Gastrocnemius medialis (tissue), 4 donors: Measurements from ENCODE around the gene GIPC3. TPM values are rescaled to one million over a fixed set of nuclear protein-coding genes. Genes with fewer than 3 reads are reported as not detected.

ENCODE experiments used
- ATAC-seq, 2 donors: fragments of 150-250 bp; one replicate each; pipeline ENCODE4 v1.9.1; 2016
- DNase-seq, 2 donors: peaks; one replicate each; pipeline ENCODE4 v3.0.0-alpha.2; 2019
- H3K27ac ChIP-seq, 4 donors: fragments of 200-600 bp; sonication (generic); 1 replicate in 1 of 4; 2 replicates in 3 of 4; pipeline ENCODE4 v1.5.1; 2016 to 2018; ENCODE audit warnings: mild to moderate bottlenecking in 2 of 4, moderate library complexity in 1 of 4
- H3K27me3 ChIP-seq, 3 donors: fragments of 200-600 bp; sonication (generic) in 2 of 3; 1 replicate in 1 of 3; 2 replicates in 2 of 3; pipeline versions ENCODE4 v1.5.1 to v1.6.0; 2016 to 2019; ENCODE audit warnings: mild to moderate bottlenecking in 1 of 3, moderate library complexity in 1 of 3
- H3K36me3 ChIP-seq, 2 donors: fragments of 200-600 bp; sonication (generic) in 1 of 2; one replicate each; pipeline ENCODE4 v1.5.1; 2017 to 2018
- H3K4me1 ChIP-seq, 2 donors: fragments of 200-600 bp; sonication (generic) in 1 of 2; one replicate each; pipeline ENCODE4 v1.5.1; 2016 to 2017; ENCODE audit warnings: mild to moderate bottlenecking in 2 of 2
- H3K4me3 ChIP-seq, 4 donors: fragments of 200-600 bp; sonication (generic) in 3 of 4; 1 replicate in 1 of 4; 2 replicates in 3 of 4; pipeline ENCODE4 v1.5.1; 2016 to 2019; ENCODE audit warnings: mild to moderate bottlenecking in 2 of 4
- H3K9me3 ChIP-seq, 3 donors: fragments of 200-600 bp; sonication (generic) in 2 of 3; 1 replicate in 1 of 3; 2 replicates in 2 of 3; pipeline ENCODE4 v1.5.1; 2016 to 2019
- POLR2A ChIP-seq, 2 donors: fragments of 450-650 bp; IDR thresholded peaks; one replicate each; pipeline ENCODE4 v1.6.1; 2017; ENCODE audit warnings: antibody characterized with exemption in 2 of 2, mild to moderate bottlenecking in 2 of 2, moderate library complexity in 2 of 2
- in situ Hi-C, 4 donors: fragments of 200-750 bp; cut with MboI; loops; one replicate each; pipeline versions ENCODE4 v1.15.0 to v1.8.0; 2017; ENCODE audit warnings: low sequenced_read_pairs in 4 of 4
- intact Hi-C: fragments of 100-400 bp; cut with DNase I; formaldehyde crosslinking; loops from one replicate; pipeline ENCODE4 v1.15.1; 2023; ENCODE audit warnings: low total_unique reads
- total RNA-seq, 4 donors: library from RNA; depleted of rRNA; stranded (reverse); fragments of >200 nt; gene quantifications; one replicate each; pipeline versions ENCODE4 v1.1.0 to v1.2.3, GENCODE V29; 2016
- TF ChIP-seq, protein P1 (sequence below), 5 experiments: fragments of 450-650 bp in 3 of 5; fragments of 200-600 bp in 2 of 5; sonication (generic) in 2 of 5; IDR thresholded peaks in 4 of 5; conservative IDR thresholded peaks in 1 of 5; 1 replicate in 4 of 5; 2 replicates in 1 of 5; pipeline ENCODE4 v1.5.1; 2016 to 2019; ENCODE audit warnings: antibody characterized with exemption in 5 of 5, mild to moderate bottlenecking in 3 of 5, moderate library complexity in 3 of 5

GIPC3 gene
- total RNA-seq, 4 donors from 2014 or later, result 0.15 to 1.1 (median 0.33) TPM

DNA sequence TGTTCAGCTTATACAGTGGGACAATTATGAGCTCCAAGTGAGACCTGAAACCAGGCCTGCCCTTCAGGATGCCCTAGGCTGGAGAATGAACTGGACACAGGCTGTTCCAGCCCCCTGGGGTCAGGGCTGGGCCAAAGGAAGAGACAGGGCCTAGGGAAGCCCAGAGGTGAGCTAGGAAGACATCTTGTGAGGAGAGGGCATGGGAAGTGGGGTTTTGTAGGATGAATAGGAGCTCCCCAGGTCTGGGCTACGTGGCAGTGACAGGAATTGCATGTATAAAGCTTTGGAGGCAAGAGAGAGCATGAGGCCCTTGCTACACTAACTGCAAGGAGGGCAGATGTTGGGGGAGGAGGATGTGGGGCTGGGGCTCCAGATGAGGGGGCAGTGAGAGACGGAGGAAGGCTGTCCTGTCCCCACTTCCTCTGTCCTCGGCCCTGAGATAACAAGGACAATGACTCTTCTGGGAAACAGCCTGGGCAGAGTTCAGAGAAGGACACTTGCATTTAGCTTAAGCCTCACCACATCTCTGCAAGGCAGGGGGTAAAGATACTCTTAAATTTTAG is 22.9 kb downstream of the GIPC3 start:
- no peak for ATAC-seq
- intact Hi-C loops, result no loop called here
- peaks cover 3 to 27% of the 10 kb centered on the region in 2 donors for H3K36me3 ChIP-seq
- in situ Hi-C loops, result no loop called here
- no peak for TF ChIP-seq POLR2A (IDR thresholded peaks at IDR 0.05)
- TF ChIP-seq, protein P1, sequence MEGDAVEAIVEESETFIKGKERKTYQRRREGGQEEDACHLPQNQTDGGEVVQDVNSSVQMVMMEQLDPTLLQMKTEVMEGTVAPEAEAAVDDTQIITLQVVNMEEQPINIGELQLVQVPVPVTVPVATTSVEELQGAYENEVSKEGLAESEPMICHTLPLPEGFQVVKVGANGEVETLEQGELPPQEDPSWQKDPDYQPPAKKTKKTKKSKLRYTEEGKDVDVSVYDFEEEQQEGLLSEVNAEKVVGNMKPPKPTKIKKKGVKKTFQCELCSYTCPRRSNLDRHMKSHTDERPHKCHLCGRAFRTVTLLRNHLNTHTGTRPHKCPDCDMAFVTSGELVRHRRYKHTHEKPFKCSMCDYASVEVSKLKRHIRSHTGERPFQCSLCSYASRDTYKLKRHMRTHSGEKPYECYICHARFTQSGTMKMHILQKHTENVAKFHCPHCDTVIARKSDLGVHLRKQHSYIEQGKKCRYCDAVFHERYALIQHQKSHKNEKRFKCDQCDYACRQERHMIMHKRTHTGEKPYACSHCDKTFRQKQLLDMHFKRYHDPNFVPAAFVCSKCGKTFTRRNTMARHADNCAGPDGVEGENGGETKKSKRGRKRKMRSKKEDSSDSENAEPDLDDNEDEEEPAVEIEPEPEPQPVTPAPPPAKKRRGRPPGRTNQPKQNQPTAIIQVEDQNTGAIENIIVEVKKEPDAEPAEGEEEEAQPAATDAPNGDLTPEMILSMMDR (IDR thresholded peaks at IDR 0.05 in 4 of 5, conservative IDR thresholded peaks at IDR 0.05 in 1 of 5), result no peak
- no peak for DNase-seq
- no peak overlapping the region for H3K4me3 ChIP-seq
- peak overlapping the region; percentile 62 to 80 (median 74) for H3K27ac ChIP-seq
- no peaks in the 10 kb centered on the region for H3K9me3 ChIP-seq
- peaks cover 8 to 23% of the 10 kb centered on the region in 2 donors for H3K4me1 ChIP-seq
- peaks cover 19 to 21% (median 20%) of the 10 kb centered on the region in 3 donors for H3K27me3 ChIP-seq

DNA sequence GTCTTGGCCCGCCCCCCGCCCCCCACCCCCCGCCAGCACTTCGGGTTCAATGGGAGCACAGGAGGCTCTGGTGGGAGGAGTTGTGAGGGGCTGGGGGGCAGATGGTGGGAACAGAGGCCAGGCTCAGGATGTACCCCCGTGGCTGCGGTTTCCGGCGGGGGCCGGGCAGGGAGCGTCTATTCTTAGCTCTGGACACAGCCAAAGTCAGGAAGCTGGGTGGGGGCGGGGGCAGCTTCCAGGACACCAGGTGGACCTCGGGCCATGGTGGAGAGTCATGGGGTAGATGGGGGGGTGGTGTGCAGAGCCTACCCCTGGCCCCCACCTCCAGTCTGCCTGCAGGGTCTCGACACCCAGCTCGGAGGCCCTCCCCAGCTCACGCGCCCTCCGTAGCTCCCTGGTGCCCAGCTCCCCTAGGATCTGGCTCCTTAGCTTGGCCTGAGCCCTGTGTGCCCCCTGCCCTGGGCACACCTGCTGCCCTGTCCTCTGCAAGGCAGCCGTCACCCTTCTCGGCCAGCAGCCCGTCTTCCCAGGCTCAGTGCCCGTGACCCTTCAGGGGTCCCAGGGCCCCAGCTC is 23.6 kb downstream of the GIPC3 start:
- no peak overlapping the region for H3K4me3 ChIP-seq
- intact Hi-C loops (no loop called here), in situ Hi-C loops (no loop called here)
- H3K36me3 ChIP-seq, result peaks cover 3 to 27% of the 10 kb centered on the region in 2 donors
- H3K27me3 ChIP-seq, result peaks cover 18 to 21% (median 19%) of the 10 kb centered on the region in 3 donors
- ATAC-seq (no peak), DNase-seq (no peak)
- no peaks in the 10 kb centered on the region for H3K9me3 ChIP-seq
- TF ChIP-seq POLR2A (IDR thresholded peaks at IDR 0.05), result no peak
- TF ChIP-seq, protein P1 (IDR thresholded peaks at IDR 0.05 in 4 of 5, conservative IDR thresholded peaks at IDR 0.05 in 1 of 5), result no peak
- peak overlapping the region; percentile 62 to 80 (median 74) for H3K27ac ChIP-seq
- H3K4me1 ChIP-seq, result peaks cover 6 to 23% of the 10 kb centered on the region in 2 donors

DNA sequence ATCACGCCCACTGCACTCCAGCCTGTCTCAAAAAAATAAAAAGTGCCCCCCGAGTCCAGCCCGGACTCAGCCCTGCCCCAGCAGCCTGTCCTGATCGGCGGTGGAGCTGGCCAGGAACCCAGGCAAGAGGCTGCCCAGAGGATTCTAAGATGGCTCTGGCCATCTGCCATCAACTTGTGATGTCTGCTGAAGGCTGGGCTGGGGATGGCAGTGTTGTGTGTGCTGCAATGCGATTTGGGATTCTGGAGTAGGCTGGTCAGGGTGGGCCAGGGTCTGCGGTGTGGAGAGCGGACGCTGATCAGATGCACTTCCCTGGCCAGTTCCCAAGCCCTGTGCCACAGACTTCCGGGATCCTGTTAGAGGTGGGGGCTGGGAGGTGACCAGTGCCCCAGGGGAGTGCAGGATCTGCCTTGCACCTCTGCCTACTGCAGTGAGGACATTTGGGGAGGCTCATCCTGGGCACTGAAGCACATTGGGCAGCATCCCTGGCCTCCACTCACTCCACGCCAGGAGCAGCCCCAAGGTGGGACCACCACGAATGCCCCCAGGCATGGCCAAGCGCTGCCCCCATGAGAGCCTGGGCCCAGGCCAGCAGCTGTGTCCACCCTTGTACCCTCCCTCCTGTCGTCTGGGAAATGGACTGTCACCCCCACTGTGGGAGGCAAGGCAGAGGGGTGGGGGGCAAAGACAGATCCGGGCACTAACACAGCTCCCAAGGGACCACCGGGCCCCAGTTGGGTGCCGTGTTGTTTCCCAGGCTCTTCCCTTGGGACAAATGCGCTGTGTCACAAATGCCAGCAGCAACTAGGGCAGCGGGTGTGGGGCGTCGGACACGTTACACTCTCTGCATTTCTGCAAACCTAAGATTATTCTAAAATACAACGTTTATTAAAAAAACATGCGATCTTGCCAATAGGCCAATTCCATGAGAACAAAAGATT is 24.8 kb downstream of the GIPC3 start:
- DNase-seq (no peak), ATAC-seq (no peak)
- peaks cover 15 to 19% (median 16%) of the 10 kb centered on the region in 3 donors for H3K27me3 ChIP-seq
- in situ Hi-C loops (no loop called here), intact Hi-C loops (no loop called here)
- peak overlapping the region in 3 of 4 donors; percentile 72 to 80 (median 75) for H3K27ac ChIP-seq
- H3K4me3 ChIP-seq, result no peak overlapping the region
- TF ChIP-seq POLR2A (IDR thresholded peaks at IDR 0.05), result no peak
- TF ChIP-seq, protein P1 (IDR thresholded peaks at IDR 0.05 in 4 of 5, conservative IDR thresholded peaks at IDR 0.05 in 1 of 5), result no peak
- no peaks in the 10 kb centered on the region for H3K9me3 ChIP-seq
- H3K36me3 ChIP-seq, result peaks cover 3 to 27% of the 10 kb centered on the region in 2 donors
- peaks cover 6 to 23% of the 10 kb centered on the region in 2 donors for H3K4me1 ChIP-seq

DNA sequence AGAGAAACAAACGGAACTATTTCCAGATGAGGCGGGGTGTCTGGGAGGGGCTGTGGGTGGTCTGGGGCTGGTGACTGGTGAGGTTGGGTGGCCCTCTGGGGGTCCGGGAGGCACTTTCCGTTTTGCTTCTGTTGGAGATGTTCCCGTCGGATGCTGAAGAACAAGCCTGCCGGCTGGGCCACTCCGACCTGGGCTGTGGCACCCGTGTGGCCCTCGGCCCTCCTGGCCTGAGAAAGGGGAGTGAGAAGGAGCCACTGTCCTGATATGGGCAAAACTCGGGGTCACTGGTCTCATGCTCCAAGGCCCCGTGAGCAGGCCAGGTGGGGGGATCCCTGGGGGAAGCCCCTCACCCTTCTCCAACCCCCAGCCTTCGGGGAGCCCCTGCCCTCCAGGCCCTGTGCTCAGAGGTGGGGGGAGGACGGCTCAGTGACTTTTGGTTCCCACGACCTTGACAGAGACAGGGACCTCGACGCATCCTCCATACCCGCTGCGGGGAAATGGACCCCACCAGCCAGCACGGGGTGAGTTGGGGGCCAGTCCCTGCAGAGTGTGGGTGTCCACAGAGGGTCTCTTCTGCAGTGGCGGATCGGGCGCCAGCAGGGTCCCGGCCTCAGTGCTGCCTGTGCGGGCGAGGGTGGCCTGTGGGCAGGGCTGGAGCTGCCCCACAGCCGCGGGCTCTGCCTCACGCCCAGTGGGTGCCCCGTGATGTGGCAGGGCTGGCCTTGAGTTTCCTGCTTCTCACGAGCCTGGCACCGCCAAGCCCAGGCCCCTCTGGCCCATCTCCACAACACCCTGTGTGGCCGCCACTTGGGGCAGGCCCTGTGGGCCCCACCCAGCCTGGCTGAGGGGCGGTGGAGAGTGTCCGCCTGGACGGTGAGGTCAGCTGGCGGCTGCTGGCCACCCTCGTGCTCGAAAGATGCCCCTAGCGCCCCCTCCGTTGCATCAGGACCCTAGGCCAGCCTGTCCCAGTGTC is 25.8 kb downstream of the GIPC3 start:
- Histone ChIP-seq H3K9me3 (no peaks in the 10 kb centered on the region), H3K4me3 (no peak overlapping the region), H3K4me1 (peaks cover 6 to 19% of the 10 kb centered on the region in 2 donors), H3K27ac (peak overlapping the region in 3 of 4 donors; percentile 18 to 80 (median 72)), H3K36me3 (peaks cover 3 to 29% of the 10 kb centered on the region in 2 donors), H3K27me3 (peaks cover 6 to 10% (median 7%) of the 10 kb centered on the region in 3 donors)
- in situ Hi-C loops (no loop called here), intact Hi-C loops (no loop called here)
- TF ChIP-seq, protein P1 (IDR thresholded peaks at IDR 0.05 in 4 of 5, conservative IDR thresholded peaks at IDR 0.05 in 1 of 5), result no peak
- TF ChIP-seq POLR2A (IDR thresholded peaks at IDR 0.05), result no peak
- DNase-seq, result no peak
- ATAC-seq, result no peak
